Raji (cell line): ENCODE measurements around the gene TSHR.

Experiments
- POLR2A ChIP-seq: IDR thresholded peaks from 2 replicates; pipeline ENCODE4 v1.6.1; 2011; ENCODE audit warnings: low read depth, low read length, control low read depth; ENCODE audit not compliant: insufficient read depth

Gene TSHR

GRCh38 chr14:81085596-81085995, 130.2 kb downstream of the TSHR start:
- TF ChIP-seq POLR2A, result no peak

DNA sequence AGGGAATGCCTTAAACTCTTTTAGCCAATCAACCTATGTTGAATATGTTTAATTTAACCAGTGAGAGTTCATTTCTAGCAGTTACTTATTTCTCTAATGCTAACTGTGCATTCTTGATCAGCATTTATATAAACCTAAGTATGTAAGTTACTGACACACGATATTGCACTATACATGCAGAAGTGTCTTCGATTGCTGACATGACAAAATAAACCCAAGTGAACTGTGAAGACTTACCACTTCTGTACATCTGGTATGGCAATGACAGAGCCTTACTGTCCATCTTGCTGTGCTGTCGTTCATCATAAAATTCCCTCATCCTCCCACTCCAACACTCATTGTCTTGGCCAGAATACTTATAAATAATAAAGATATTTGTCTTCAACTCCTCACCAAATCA, 131.8 kb downstream of the TSHR start:
- no peak for TF ChIP-seq POLR2A

- no peak for TF ChIP-seq POLR2A
Observed at GRCh38 chr14:81091139-81091538, 135.7 kb downstream of the TSHR start.

GRCh38 chr14:81091660-81092059, 136.2 kb downstream of the TSHR start:
- no peak for TF ChIP-seq POLR2A

GRCh38 chr14:81093651-81094050, 138.2 kb downstream of the TSHR start:
- TF ChIP-seq POLR2A, result no peak

DNA sequence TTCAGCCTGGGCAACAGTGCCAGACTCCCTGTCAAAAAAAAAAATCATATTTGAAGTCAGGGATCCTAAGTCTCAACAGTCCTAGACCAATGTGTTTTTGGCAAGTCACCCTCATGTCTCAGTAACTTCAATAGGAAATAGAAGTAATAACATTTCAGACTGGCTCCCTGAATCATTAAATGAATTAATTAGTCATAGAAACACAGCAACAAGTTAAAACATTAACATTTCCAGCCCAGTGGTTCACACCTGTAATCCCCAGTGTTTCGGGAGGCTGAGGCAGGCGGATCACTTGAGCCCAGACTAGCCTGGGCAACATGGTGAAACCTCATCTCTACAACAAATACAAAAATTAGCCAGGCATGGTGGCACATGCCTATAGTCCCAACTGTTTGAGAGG, 140.1 kb downstream of the TSHR start:
- no peak for TF ChIP-seq POLR2A

DNA sequence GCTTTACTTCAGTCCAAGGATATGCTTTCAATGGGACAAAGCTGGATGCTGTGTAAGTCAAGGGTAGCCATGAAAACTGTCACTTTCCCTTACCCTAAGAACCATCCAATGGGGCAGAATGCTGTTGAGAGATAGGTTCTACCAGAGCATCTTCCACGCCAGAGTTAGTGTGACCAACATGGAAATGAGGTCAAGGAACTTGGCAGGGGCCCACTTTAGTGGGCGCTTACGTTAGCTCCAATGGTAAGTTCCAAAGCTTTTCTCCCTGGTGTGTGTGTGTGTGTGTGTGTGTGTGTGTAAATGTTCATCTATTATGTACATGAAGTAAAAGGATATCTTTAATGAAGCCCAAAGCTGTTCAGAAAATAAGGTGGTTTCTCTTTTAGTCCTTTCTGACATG, 141.2 kb downstream of the TSHR start:
- no peak for TF ChIP-seq POLR2A

DNA sequence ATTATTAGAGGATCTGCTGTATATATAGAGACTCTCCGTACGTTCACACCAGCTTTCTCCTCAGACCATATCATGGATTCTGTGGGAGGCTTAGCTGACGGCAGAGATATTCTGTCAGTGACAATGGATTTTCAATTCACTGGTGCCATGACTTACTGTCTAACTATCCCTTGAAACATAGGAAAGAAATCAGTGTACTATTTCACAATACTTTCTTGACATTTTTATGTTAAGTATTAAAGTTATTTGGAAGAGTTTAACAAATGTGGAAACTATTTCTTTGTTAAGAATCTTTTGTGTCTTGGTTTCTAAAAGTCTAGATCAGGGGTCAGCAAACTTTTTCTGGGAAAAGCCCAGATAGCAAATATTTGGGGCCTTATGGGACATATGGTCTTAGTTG, 146.8 kb downstream of the TSHR start:
- no peak for TF ChIP-seq POLR2A

- no peak for TF ChIP-seq POLR2A
Observed at GRCh38 chr14:81103443-81103842, 148.0 kb downstream of the TSHR start.

DNA sequence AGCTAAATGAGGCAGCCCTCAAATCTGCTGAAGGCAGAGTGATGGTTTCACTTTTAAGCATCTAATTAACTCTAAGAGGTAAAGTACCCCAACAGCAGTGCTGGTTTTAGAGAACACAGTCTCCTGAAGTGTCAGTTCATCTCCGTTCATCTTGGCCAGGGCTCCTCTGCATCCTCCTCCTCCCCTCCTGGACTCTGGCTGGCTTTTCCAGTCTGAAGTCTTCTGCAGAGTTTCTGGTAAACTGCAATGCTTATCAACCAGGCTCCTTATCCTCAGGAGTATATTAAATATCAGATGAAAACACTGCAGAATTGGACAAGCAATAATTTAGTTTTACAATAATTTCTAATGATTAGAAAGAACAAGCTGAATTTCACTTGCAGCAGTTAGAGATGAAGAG, 150.0 kb downstream of the TSHR start:
- TF ChIP-seq POLR2A, result no peak

- no peak for TF ChIP-seq POLR2A
Observed at GRCh38 chr14:81105961-81106360, 150.5 kb downstream of the TSHR start.

DNA sequence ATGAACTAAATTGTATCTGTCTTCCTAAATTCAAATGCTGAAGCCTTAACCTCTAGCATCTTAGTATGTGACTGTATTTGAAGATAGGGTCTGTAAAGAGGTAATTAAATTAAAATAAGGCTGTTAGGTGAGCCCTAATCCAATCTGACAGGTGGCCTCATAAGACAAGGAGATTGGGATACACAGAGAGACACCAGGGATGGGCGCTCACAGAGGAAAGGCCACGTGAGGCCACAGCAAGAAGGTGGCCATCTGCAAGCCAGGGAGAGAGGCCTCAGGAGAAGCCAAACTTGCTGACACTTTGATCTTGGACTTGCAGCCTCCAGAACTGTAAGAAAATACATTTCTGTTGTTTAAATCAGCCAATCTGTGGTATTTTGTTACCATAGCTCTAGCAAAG, 154.8 kb downstream of the TSHR start:
- TF ChIP-seq POLR2A, result no peak

DNA sequence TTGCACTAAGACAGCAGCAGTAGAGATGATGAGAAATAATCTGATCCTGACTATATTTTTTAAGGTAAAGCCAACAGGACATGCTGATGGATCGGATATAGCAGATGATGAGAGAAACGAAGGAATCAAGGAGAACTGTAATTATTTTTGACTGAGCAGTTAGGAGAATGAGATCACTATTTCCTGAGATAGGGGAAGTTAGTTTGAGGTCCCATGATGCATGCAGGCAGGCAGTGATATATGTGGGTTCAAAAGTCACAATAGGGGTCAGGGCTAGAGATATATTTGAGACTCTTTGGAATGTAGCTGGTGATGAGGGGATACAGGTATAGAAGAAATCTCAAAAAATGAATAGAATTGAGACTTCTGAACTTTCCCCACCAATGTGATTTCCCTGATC, 157.8 kb downstream of the TSHR start:
- TF ChIP-seq POLR2A, result no peak

- no peak for TF ChIP-seq POLR2A
Observed at GRCh38 chr14:81120501-81120900, 165.1 kb downstream of the TSHR start.

DNA sequence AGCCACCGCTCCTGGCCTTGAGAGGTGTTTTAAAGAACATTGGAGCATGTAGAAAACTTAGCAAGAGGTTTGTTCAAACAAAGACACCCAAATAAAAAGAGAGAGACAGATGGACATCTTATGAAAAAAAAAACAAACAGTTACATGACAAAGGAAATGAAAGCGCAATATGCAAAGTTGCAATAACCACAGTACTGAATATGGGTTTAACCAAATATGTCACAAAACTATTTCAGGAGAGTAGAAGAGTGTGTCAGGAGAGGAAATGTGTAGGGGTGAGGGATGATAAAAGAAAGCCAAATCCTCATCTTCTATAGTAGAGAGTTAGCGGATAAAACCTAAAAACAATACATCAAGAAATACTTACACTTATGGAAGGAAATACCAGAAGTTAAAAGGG, 166.9 kb downstream of the TSHR start:
- TF ChIP-seq POLR2A, result no peak

DNA sequence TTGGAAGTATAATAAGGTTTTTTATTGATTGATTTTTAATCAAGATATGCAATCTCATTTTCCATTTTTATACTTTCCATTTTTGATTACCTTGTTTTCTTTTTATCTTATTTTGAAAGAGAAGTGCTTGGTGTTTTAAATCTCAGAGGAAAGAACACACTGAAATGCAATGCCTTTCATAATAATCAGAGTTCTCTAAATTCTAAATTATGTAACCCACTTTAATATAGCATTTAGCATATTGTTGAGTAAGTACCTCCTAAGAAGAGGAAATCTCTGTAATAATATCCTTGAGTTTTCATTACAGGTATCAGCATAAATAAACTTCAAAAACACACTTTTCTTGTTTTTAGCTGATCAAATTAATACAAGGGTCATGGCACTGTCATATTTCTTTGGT, 168.4 kb downstream of the TSHR start:
- no peak for TF ChIP-seq POLR2A

DNA sequence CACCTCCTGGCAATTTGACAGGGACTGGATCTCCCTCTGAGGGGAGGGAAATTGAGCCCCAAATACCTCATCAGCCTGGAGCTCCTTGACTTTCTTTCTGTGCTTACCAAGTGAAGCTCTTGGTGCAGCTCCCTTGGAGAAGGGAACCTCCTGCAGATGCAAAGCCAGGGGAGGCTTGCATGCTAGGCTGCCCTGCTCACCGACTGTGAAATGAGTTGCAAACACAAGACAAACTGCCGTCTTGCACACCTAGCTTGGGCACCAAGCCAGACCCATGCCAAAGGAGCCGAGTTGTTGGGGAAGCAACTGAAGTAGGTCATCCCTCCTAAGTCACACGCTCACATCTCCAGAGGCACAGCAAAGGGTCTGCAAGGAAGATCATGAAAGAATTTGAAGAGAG, 170.1 kb downstream of the TSHR start:
- TF ChIP-seq POLR2A, result no peak

- TF ChIP-seq POLR2A, result no peak
Observed at GRCh38 chr14:81127785-81128184, 172.4 kb downstream of the TSHR start.
